Endothelial cell of umbilical vein (primary cell): ENCODE data around the gene CMPK2. TPM values are rescaled to one million over a fixed set of nuclear protein-coding genes. Genes with fewer than 3 reads are reported as not detected.
A peak's percentile ranks its signal among the peaks of the same experiment; 100 is the strongest.

Source experiments
- BruUV-seq: library from RNA; stranded (reverse); fragments of 400-500 nt; replicated peaks from 2 replicates; lab custom pipeline; 2021; lab: Mats Ljungman, UMichigan
- CTCF ChIA-PET: fragments of 300-600, 350-600 bp; sonication (Branson Sonifier 250); formaldehyde crosslinking; loops from one replicate; lab custom pipeline; 2021; ENCODE audit warnings: antibody characterized with exemption, inconsistent platforms; lab: Charles Lee
- POLR2A ChIA-PET: fragments of 300-600, 350-600 bp; sonication (Branson Sonifier 250); formaldehyde crosslinking; loops from one replicate; lab custom pipeline; 2021; ENCODE audit warnings: antibody characterized with exemption, inconsistent platforms; lab: Charles Lee
- DNase-seq: peaks from one replicate; pipeline ENCODE4 v3.0.0-alpha.2; 2011; ENCODE audit warnings: low read depth, low spot score
- FAIRE-seq: peaks from 2 replicates; lab custom pipeline; 2011; peaks lifted over from hg19 to GRCh38; lab: Jason Lieb, UNC
- H2AFZ ChIP-seq: 2 replicates; pipeline ENCODE4 v1.6.0; 2012; ENCODE audit warnings: low read depth, low read length, control low read depth, inconsistent platforms
- H3K27ac ChIP-seq: 2 replicates; pipeline ENCODE4 v1.5.1; 2011; ENCODE audit warnings: low read depth, mild to moderate bottlenecking, control low read depth, low read length, moderate library complexity; ENCODE audit not compliant: insufficient read depth
- H3K27me3 ChIP-seq, 2 experiments: 2 replicates each; pipeline versions ENCODE4 v1.6.0 to v1.6.1; 2011; ENCODE audit warnings: low read length in 2 of 2, mixed read lengths in 1 of 2; ENCODE audit not compliant: control insufficient read depth in 2 of 2, insufficient read depth in 2 of 2
- H3K36me3 ChIP-seq, 2 experiments: 2 replicates in 1 of 2; 3 replicates in 1 of 2; pipeline ENCODE4 v1.5.1; 2011; ENCODE audit warnings: low read length in 2 of 2, mild to moderate bottlenecking in 1 of 2, moderate library complexity in 1 of 2; ENCODE audit not compliant: control insufficient read depth in 2 of 2, insufficient read depth in 2 of 2; ENCODE audit errors: extremely low read depth in 1 of 2
- H3K4me1 ChIP-seq: 3 replicates; pipeline ENCODE4 v1.5.1; 2011; ENCODE audit warnings: mild to moderate bottlenecking, low read length; ENCODE audit not compliant: control insufficient read depth, insufficient read depth; ENCODE audit errors: extremely low read depth
- H3K4me2 ChIP-seq: 2 replicates; pipeline ENCODE4 v1.6.1; 2011; ENCODE audit warnings: low read length, control low read depth, mixed read lengths; ENCODE audit not compliant: insufficient read depth
- H3K4me3 ChIP-seq, 3 experiments: fragments of 200-600 bp in 1 of 3; sonication (generic), shearing (Covaris generic) in 1 of 3; replicated peaks in 1 of 3; 2 replicates each; pipeline ENCODE4 v1.5.1; 2011 to 2016; ENCODE audit warnings: control low read depth in 3 of 3, low read length in 3 of 3, mild to moderate bottlenecking in 2 of 3, inconsistent platforms in 1 of 3, low read depth in 1 of 3, moderate library complexity in 1 of 3; ENCODE audit not compliant: insufficient read depth in 1 of 3
- H3K79me2 ChIP-seq: 2 replicates; pipeline ENCODE4 v1.6.0; 2012; ENCODE audit warnings: low read length, inconsistent platforms; ENCODE audit not compliant: control insufficient read depth, insufficient read depth
- H3K9ac ChIP-seq: replicated peaks from 2 replicates; pipeline ENCODE3; 2011; ENCODE audit warnings: low read length, control low read depth; ENCODE audit not compliant: insufficient read depth; ENCODE audit errors: extremely low read depth
- H3K9me1 ChIP-seq: replicated peaks from 3 replicates; pipeline ENCODE4 v1.6.0; 2011; ENCODE audit warnings: mild to moderate bottlenecking, low read length; ENCODE audit not compliant: control insufficient read depth, insufficient read depth; ENCODE audit errors: extremely low read depth
- H3K9me3 ChIP-seq: replicated peaks from 2 replicates; pipeline ENCODE4 v1.5.1; 2012; ENCODE audit warnings: low read length, inconsistent platforms; ENCODE audit not compliant: control insufficient read depth, insufficient read depth
- H4K20me1 ChIP-seq: replicated peaks from 2 replicates; pipeline ENCODE3; 2011; ENCODE audit warnings: mild to moderate bottlenecking, low read length; ENCODE audit not compliant: control insufficient read depth, insufficient read depth; ENCODE audit errors: extremely low read depth
- FOS ChIP-seq: IDR thresholded peaks from 2 replicates; pipeline ENCODE4 v1.6.1; 2011; ENCODE audit warnings: mild to moderate bottlenecking, low read length, moderate library complexity, borderline replicate concordance; ENCODE audit not compliant: insufficient read depth
- JUN ChIP-seq: IDR thresholded peaks from 2 replicates; pipeline ENCODE4 v1.6.1; 2011; ENCODE audit warnings: borderline replicate concordance, low read depth; ENCODE audit not compliant: insufficient read length, insufficient read depth
- MAX ChIP-seq: IDR thresholded peaks from 2 replicates; pipeline ENCODE4 v1.6.1; 2011; ENCODE audit not compliant: insufficient read depth, insufficient read length
- MYC ChIP-seq: IDR thresholded peaks from one replicate; pipeline ENCODE4 v1.6.1; 2011; ENCODE audit warnings: mild to moderate bottlenecking, low read depth, low read length
- dilution Hi-C: fragments of 300-500 bp; cut with MboI; formaldehyde crosslinking; loops from one replicate; pipeline ENCODE4 v1.15.0; 2019; ENCODE audit warnings: low sequenced_read_pairs; ENCODE audit not compliant: extremely low pct_ligation_motif_present
- intact Hi-C: fragments of 100-400 bp; cut with micrococcal nuclease; formaldehyde crosslinking; loops from one replicate; pipeline ENCODE4 v1.10.0; 2022
- polyA plus RNA-seq, 4 experiments: library from polyadenylated mRNA; depleted of rRNA in 3 of 4; stranded (reverse) in 3 of 4; unstranded in 1 of 4; fragments of >200 nt; gene quantifications; 2 replicates each; pipeline versions ENCODE4 v1.2.1 to v1.2.3, GENCODE V29; 2011 to 2012; ENCODE audit warnings: missing spikeins in 1 of 4
- total RNA-seq: library from RNA; stranded (reverse); gene quantifications from 2 replicates; pipeline ENCODE4 v1.2.3, GENCODE V29; 2021
- TF ChIP-seq, protein P1 (sequence below), 2 donors: IDR thresholded peaks; 1 replicate in 1 of 2; 2 replicates in 1 of 2; pipeline ENCODE4 v1.5.1; 2011; ENCODE audit warnings: low read length in 2 of 2, mild to moderate bottlenecking in 2 of 2, moderate library complexity in 2 of 2, control low read depth in 1 of 2, inconsistent platforms in 1 of 2, low read depth in 1 of 2; ENCODE audit not compliant: insufficient read depth in 1 of 2; ENCODE audit errors: extremely low read depth in 1 of 2

The CMPK2 gene
- total and polyA plus RNA-seq, 2 donors (not counting 3 experiments of a cell fraction or from before 2014, with no cell fraction given), result 0.15 to 0.69 TPM

DNA sequence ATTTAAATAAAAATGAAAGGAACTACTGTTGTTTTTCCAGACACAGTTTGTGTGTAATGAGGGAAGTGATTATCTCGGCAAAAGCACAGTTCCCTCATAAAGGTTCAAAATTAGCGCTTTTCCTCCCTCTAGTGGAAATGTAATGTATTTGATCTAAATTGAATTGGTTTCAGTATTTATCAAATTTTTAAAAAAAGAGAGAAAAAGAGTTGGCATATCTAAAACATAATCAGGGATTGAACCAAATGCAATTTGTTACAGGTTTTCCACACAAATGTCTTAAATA is 37.5 kb downstream of the CMPK2 start:
- BruUV-seq, result no TSS peak
- POLR2A ChIA-PET, result no interaction called here
- dilution Hi-C loops (no loop called here), intact Hi-C loops (loop anchor here (10.0 kb wide), 1 partner anchor 1857 kb away; the partner anchor contains the start of gene ID2)
- Histone ChIP-seq H3K4me2 (peak overlapping the region; percentile 25), H3K79me2 (no peaks in the 10 kb centered on the region), H3K27ac (no peak overlapping the region), H3K9ac (no peak overlapping the region), H3K27me3 (peaks cover 0 to 2% of the 10 kb centered on the region in 2 experiments), H3K36me3 (no peaks in the 10 kb centered on the region), H3K4me3 (no peak overlapping the region), H3K9me1 (no peaks in the 10 kb centered on the region), H2AFZ (peak overlapping the region; percentile 36), H3K4me1 (peaks cover 12% of the 10 kb centered on the region), H3K9me3 (no peaks in the 10 kb centered on the region), H4K20me1 (no peaks in the 10 kb centered on the region)
- CTCF ChIA-PET, result no interaction called here
- TF ChIP-seq, protein P1, sequence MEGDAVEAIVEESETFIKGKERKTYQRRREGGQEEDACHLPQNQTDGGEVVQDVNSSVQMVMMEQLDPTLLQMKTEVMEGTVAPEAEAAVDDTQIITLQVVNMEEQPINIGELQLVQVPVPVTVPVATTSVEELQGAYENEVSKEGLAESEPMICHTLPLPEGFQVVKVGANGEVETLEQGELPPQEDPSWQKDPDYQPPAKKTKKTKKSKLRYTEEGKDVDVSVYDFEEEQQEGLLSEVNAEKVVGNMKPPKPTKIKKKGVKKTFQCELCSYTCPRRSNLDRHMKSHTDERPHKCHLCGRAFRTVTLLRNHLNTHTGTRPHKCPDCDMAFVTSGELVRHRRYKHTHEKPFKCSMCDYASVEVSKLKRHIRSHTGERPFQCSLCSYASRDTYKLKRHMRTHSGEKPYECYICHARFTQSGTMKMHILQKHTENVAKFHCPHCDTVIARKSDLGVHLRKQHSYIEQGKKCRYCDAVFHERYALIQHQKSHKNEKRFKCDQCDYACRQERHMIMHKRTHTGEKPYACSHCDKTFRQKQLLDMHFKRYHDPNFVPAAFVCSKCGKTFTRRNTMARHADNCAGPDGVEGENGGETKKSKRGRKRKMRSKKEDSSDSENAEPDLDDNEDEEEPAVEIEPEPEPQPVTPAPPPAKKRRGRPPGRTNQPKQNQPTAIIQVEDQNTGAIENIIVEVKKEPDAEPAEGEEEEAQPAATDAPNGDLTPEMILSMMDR (IDR thresholded peaks at IDR 0.05; ENCODE audit: extremely low read depth in 1 of 2, insufficient read depth in 1 of 2, low read depth in 1 of 2, low read length in 2 of 2), result peak in 1 of 2 donors; percentile 27
- no peak for TF ChIP-seq JUN
- FAIRE-seq (peak; percentile 38), DNase-seq (peak; percentile 33)

DNA sequence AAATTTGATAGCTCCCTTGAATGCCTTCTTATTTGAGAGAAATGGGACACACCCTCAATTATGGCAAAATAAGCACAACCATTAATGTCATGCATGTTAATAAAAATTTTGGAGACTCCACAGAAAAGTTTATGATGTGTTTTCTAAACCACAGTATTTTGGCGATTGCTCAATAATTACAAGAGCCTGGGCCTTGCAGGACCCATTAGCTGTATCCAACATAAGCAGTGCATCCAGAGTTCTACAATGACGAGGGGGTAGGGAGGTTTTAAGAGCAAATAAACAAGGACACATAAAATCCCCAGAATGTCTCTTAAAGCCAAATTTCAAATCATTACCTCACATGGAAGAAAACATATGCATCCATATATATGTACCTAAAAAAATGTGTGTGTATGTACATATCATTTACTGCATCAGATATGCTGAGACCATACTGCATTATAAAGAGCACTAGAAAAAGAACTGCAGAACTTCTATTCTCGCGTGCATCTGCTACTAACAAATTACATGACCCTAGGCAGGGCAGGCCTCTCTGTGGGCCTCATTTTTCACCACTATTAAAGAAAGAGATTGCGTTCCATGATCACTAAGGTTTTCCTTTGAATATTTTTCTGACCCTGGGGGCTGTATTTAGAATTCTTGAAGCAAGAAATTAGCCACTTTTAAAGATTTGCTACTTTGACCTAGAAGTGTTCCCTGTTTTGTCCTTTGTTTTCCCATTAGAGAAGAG is 38.0 kb downstream of the CMPK2 start:
- Histone ChIP-seq H3K9me1 (no peaks in the 10 kb centered on the region), H3K4me2 (peak overlapping the region; percentile 25), H4K20me1 (no peaks in the 10 kb centered on the region), H3K27me3 (peaks cover 0 to 2% of the 10 kb centered on the region in 2 experiments), H3K9me3 (no peaks in the 10 kb centered on the region), H3K4me3 (no peak overlapping the region), H3K27ac (no peak overlapping the region), H3K36me3 (no peaks in the 10 kb centered on the region), H3K79me2 (no peaks in the 10 kb centered on the region), H2AFZ (peak overlapping the region; percentile 36), H3K4me1 (peaks cover 12% of the 10 kb centered on the region), H3K9ac (no peak overlapping the region)
- ChIA-PET POLR2A (no interaction called here), CTCF (no interaction called here)
- FAIRE-seq (no peak), DNase-seq (no peak)
- no peak for TF ChIP-seq FOS
- no peak for TF ChIP-seq MYC
- TF ChIP-seq, protein P1 (IDR thresholded peaks at IDR 0.05; ENCODE audit: extremely low read depth in 1 of 2, insufficient read depth in 1 of 2, low read depth in 1 of 2, low read length in 2 of 2), result no peak
- no peak for TF ChIP-seq MAX
- BruUV-seq, result no TSS peak
- dilution Hi-C loops, result no loop called here
- intact Hi-C loops, result loop anchor here (2.0 to 10.0 kb wide), 3 partner anchors 55 to 1857 kb away; partner anchors contain the start of gene ID2
